SK-MEL-5 (cell line): ENCODE measurements around the gene CCNT1. TPM values are rescaled to one million over a fixed set of nuclear protein-coding genes. Genes with fewer than 3 reads are reported as not detected.
"Not testable (repeated sequence)": the region's sequence is repeated elsewhere in the genome, so short reads cannot be mapped to it uniquely, and the experiment has no call there.

Experiments
- DNase-seq: peaks from one replicate; pipeline ENCODE4 v3.0.0-alpha.2; 2016; ENCODE audit warnings: low read depth, low spot score
- in situ Hi-C: cut with HindIII; loops from 2 replicates; pipeline ENCODE4 v1.10.0; 2016; ENCODE audit warnings: low sequenced_read_pairs, high pct_unique_total_duplicates, low pct_unique_long_range_greater_than_20kb
- small RNA-seq, 2 experiments: library from RNA; depleted of rRNA; stranded (forward); fragments of <200 nt; gene quantifications; one replicate each; pipeline ENCODE3, GENCODE V24; 2014
- total RNA-seq: library from RNA; depleted of rRNA; stranded (reverse); fragments of >200 nt; shearing (Covaris generic); gene quantifications from 2 replicates; pipeline ENCODE4 v1.2.3, GENCODE V29; 2014; rRNA removed

CCNT1 gene
- total RNA-seq, 1 experiment from 2014 or later: 51.4 TPM

DNA sequence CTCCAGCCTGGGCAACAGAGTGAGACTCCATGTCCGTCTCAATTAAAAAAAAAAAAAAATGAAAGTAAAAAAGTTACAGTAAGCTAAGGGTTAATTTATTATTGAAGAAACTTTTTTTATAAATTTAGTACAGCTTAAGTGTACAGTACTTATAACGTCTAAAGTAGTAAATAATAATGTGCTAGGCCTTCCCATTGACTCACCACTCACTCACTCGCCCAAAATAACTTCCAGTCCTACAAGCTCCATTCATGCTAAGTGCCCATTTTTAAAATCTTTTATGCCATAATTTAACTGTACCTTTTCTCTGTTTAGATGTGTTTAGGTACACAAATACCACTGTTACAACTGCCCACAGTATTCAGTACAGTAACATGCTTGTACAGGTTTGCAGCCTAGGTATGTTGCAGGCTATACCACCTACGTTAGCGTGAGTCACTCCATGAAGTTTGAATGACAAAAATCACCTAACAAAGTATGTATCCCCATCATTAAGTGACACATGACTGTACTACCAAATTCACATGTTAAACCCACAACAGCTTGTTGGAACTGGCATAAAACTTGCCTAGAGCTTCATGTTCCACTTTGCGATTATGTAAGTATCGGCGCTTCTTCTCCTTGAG lies 45.2 kb downstream of the CCNT1 start:
- DNase-seq: no peak

DNA sequence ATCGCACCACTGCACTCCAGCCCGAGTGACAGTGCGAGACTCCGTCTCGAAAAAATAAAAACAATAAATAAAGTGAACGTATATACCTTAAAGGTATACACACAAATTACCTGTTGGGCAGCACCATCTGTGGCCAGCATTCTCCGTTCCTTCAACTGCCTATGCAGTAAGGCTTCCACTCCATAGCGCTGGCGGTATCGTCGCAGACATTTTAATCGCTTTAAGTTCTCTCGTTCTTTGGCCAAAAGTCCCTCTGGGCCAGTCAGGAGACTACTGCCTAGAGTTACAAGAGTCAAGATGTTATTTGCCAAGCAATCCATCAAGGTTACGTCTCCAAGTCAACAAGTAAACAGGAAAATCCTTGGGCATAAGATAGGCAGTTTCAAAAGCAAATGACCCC lies 47.5 kb downstream of the CCNT1 start:
- in situ Hi-C loops: no loop called here
- no peak for DNase-seq

More for the DNA sequence above, 45.2 kb downstream of the CCNT1 start:
- in situ Hi-C loops: no loop called here

DNA sequence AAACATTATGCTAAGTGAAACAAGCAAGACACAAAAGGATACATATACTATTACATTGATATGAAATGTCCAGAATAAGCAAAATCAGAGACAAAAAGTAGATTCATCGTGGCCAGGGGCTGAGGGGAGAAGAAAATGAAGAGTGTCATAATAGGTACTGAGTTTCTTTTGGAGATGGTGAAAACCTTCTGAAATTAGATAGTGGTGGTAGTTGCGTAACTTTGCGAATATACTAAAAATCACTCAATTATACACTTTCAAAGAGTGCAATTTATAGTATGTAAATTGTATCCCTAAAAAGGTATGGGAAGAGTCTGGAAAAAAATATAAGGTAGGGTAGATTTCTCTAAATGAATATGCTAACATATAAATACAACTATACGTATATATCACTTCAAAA lies 56.6 kb downstream of the CCNT1 start:
- in situ Hi-C loops: no loop called here
- no peak for DNase-seq

DNA sequence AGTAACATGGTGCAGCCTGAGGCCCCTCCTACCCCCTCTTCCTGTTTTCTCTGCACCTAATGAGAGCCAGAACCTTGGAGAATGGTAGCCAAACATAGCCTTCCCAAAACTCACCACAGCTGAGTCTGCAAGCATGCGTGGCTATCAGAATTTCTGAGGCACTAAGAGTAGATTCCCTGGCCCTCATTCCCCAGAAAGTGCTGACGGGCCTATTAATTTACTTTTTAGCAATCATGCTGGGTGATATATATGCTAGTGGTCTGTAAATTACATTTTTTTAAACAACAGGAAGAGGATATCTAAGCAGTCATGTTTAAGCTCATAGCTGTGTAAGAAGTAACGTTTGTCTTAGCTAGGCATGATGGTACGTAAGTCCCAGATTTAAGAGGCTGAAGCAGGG lies 64.8 kb downstream of the CCNT1 start:
- DNase-seq: no peak
- in situ Hi-C loops: no loop called here

DNA sequence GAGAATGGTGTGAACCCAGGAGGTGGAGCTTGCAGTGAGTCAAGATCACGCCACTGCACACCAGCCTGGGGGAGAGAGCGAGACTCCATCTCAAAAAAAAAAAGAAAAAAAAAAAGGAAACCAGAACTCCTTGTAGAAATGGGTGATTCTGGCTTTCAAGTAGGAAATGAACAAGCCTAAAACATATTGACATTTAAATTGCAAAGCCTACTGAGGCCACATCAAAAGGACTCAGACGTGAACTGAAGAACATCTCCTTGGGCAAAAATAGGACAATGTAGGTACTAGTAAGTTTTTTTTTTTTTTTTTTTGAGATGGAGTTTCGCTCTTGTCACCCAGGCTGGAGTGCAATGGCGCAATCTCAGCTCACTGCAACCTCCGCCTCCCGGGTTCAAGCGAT lies 71.2 kb downstream of the CCNT1 start:
- in situ Hi-C loops: not testable (repeated sequence)

DNA sequence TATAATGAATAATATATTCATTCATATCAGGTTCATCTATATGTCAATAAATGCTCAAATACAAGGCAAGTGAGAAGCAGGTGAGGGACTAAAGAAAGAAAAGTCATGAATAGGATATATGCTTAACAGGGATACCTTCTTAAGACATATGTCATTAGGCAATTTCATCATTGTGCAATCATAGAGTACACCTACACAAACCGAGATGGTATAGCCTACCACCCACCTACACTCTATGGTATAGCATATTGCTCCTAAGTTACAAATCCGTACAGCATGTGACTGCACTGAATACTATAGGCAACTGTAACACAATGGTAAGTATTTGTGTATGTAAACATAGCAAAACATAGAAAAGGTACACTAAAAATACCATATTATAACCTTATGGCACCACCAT lies 73.5 kb downstream of the CCNT1 start:
- in situ Hi-C loops: no loop called here
- DNase-seq: no peak

More for the DNA sequence above, 71.2 kb downstream of the CCNT1 start:
- DNase-seq: not testable (repeated sequence)

DNA sequence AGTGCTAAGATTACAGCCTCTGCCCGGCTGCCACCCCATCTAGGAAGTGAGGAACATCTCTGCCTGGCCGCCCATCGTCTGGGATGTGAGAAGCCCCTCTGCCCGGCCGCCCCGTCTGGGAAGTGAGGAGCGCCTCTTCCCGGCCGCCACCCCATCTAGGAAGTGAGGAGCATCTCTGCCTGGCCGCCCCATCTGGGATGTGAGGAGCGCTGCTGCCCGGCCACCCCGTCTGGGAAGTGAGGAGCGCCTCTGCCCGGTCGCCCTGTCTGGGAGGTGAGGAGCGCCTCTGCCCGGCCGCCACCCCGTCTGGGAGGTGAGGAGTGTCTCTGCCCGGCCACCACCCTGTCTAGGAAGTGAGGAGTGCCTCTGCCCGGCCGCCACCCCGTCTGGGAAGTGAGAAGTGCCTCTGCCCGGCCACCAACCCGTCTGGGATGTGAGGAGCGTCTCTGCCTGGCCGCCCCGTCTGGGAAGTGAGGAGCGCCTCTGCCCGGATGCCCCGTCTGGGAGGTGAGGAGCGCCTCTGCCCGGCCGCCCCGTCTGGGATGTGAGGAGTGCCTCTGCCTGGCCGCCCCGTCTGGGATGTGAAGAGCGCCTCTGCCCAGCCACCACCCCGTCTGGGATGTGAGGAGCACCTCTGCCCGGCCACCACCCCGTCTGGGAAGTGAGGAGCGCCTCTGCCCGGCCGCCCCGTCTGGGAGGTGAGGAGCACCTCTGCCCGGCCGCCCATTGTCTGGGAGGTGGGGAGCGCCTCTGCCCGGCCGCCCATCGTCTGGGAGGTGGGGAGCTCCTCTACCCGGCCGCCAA lies 74.6 kb downstream of the CCNT1 start:
- in situ Hi-C loops, DNase-seq: not testable (repeated sequence)

DNA sequence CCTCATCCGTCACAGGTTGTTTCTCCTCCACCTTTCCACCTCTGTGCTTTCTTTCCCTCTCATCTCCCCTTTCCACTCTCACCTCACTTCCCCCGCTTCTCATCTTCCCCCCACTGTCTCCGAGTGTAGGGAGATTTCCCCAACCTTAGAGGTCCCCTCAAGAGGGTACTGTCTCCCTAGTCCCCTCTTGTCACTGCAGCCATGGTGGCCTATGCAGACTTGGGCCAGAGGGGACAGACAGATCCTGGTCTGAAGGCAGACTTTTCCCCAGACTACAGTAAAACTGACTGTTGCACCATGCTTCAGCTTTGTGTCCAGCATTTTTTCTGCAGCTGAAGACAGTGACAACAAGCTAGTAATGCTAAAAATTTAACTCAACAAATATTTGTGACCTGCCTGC lies 75.7 kb downstream of the CCNT1 start:
- in situ Hi-C loops: no loop called here
- no peak for DNase-seq

DNA sequence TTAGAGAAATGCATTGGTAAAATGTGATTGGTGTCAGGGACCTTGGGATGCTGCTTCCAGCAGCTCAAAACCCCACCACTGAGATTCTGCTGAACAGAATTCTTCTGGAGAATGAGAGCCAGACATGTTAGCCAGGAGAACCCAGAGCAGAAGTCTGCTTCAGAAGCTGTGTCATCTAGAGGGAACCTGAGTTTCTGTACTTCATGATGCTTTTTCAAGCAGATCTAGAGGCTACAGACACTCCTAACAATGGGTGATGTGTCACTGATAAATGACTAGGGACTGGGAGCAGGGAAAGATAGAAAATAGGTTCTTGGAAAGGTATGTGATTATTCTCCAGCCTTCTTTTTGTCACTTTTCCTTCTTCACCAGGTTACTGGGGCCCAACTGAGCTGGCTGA lies 76.1 kb downstream of the CCNT1 start:
- in situ Hi-C loops: no loop called here
- DNase-seq: no peak

Small RNA genes lying within 50 kb of the gene (small RNA-seq; reads per million reads assigned to genes)
- gene MIR1291 (0 reads per million in 2 experiments), gene SNORA2A (3.8 to 5.6 reads per million in 2 experiments), gene SNORA2B (0.67 to 0.77 reads per million in 2 experiments), gene SNORA2C (0.05 to 1.8 reads per million in 2 experiments)

Other genes with a start within 250 kb of the CCNT1 start
- gene ANP32D, start 244.1 kb downstream of the CCNT1 start, total RNA-seq: not detected in 2 replicates
- not detected in 2 replicates for gene C12orf54, start 234.2 kb downstream of the CCNT1 start, total RNA-seq
- not detected in 2 replicates for gene OR8S1, start 191.1 kb downstream of the CCNT1 start, total RNA-seq
- not detected in 2 replicates for gene LALBA, start 146.7 kb downstream of the CCNT1 start, total RNA-seq
- gene KANSL2, start 34.5 kb downstream of the CCNT1 start, total RNA-seq: 46.4 and 55.6 TPM in 2 replicates
- 28.1 and 31.5 TPM in 2 replicates for gene ADCY6, start 72.4 kb upstream of the CCNT1 start, total RNA-seq
- gene CACNB3, start 101.8 kb upstream of the CCNT1 start, total RNA-seq: 4.9 and 5.3 TPM in 2 replicates
- gene DDX23, start 135.5 kb upstream of the CCNT1 start, total RNA-seq: 86.4 and 86.9 TPM in 2 replicates
- 0.11 and 0.13 TPM in 2 replicates for gene RND1, start 149.2 kb upstream of the CCNT1 start, total RNA-seq
- gene FKBP11, start 208.8 kb upstream of the CCNT1 start, total RNA-seq: 10.8 and 12.2 TPM in 2 replicates
- 92.3 and 95.8 TPM in 2 replicates for gene ARF3, start 240.8 kb upstream of the CCNT1 start, total RNA-seq